ENCODE data around the gene ATPAF1. TPM values are rescaled to one million over a fixed set of nuclear protein-coding genes. Genes with fewer than 3 reads are reported as not detected.

Gene ATPAF1
- total and polyA plus RNA-seq, 9 of the 15 experiments (the other 6 are each of a cell fraction or from before 2014, with no cell fraction given), result 6.3 to 56.2 (median 27.4) TPM

DNA sequence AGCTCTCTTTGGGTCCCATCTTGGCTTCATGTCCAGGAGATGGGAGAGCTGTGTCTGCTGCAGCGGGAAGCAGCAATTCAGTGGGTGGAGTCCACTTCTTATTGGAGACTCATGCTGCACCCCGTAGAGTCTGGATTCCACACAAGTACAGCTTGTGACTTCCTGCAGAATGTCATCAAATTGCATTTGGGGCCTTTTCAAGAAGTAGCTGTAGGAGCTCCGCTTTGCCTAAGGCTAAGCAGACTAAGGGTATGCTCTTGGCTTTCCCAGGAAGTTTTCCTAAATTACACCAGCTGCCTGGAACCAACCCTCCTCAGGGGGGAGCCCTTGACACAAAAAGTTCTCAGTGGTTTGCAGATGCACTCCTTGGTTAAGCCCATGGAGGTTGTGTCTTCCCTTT lies 45.8 kb downstream of the ATPAF1 start:
- peak; percentile 83 for ATAC-seq
- H3K9me1 ChIP-seq (ENCODE audit: control insufficient read depth, insufficient read depth, low read length), result no peaks in the 10 kb centered on the region
- no TSS peak for BruUV-seq (replicated peaks)
- in situ Hi-C loops (cut with MboI), result no loop called here
- H3K4me1 ChIP-seq (replicated peaks in 1 of 2; ENCODE audit: control insufficient read depth in 2 of 2, insufficient read depth in 2 of 2, low read length in 2 of 2), result peaks cover 9 to 15% of the 10 kb centered on the region in 2 experiments
- ChIA-PET CTCF (ENCODE audit: low intra/inter-chr PET ratio) (interaction anchor here (0.6 to 4.8 kb wide), 4 partner anchors 37 to 103 kb away, joined by 3 to 46 read pairs (median 4); no protein-coding TSS in a partner anchor), POLR2A (interaction anchor here (0.6 to 2.7 kb wide), 10 partner anchors 12 to 97 kb away, joined by 3 to 12 read pairs (median 4); partner anchors contain the start of gene EFCAB14)
- no peak overlapping the region for H3K27ac ChIP-seq (ENCODE audit: extremely low read depth, low read depth, low read length)
- peak; percentile 69 to 76 (median 71) for DNase-seq (ENCODE audit: extremely low read depth in 1 of 4, low spot score in 3 of 4)
- no peak overlapping the region for H3K9ac ChIP-seq (ENCODE audit: insufficient read depth in 1 of 2, low read depth in 2 of 2, low read length in 2 of 2)
- no peaks in the 10 kb centered on the region for H3K27me3 ChIP-seq (ENCODE audit: control insufficient read depth in 2 of 2, insufficient read depth in 2 of 2, low read length in 2 of 2)
- intact Hi-C loops (cut with micrococcal nuclease), result loop anchor here (1.0 to 5.0 kb wide), 2 partner anchors 65 to 103 kb away; no protein-coding TSS in a partner anchor
- H3K79me2 ChIP-seq (ENCODE audit: control insufficient read depth, insufficient read depth, low read length), result no peaks in the 10 kb centered on the region
- H3K9me3 ChIP-seq (replicated peaks; ENCODE audit: control insufficient read depth, insufficient read depth, low read depth, low read length), result no peaks in the 10 kb centered on the region
- no peaks in the 10 kb centered on the region for H3K36me3 ChIP-seq (ENCODE audit: control insufficient read depth, insufficient read depth, low read length)
- FAIRE-seq, result peak; percentile 87
- H2AFZ ChIP-seq (ENCODE audit: low read depth, low read length), result peak overlapping the region; percentile 11; the same call in 1 of the 2 replicates
- H3K4me2 ChIP-seq (ENCODE audit: insufficient read depth, low read length), result no peak overlapping the region; the same call in 1 of the 2 replicates
- no peaks in the 10 kb centered on the region for H4K20me1 ChIP-seq (replicated peaks; ENCODE audit: control insufficient read depth, insufficient read depth, low read length)
- no peak overlapping the region for H3K4me3 ChIP-seq
- WGBS (ENCODE audit: insufficient coverage, low coverage, missing lambda C conversion rate), result 17% methylated on average over 3 of the region's 3 CpGs
- TF ChIP-seq ZBTB26 (CRISPR knock-in tag; IDR thresholded peaks at IDR 0.05) (no peak), TEAD4 (IDR thresholded peaks at IDR 0.05; ENCODE audit: low read length) (no peak), TEAD4 (CRISPR knock-in tag; IDR thresholded peaks at IDR 0.05; ENCODE audit: borderline replicate concordance) (no peak), PHF20 (IDR thresholded peaks at IDR 0.05; ENCODE audit: partially characterized antibody) (no peak), PRDM10 (IDR thresholded peaks at IDR 0.05; ENCODE audit: partially characterized antibody) (no peak), MYNN (IDR thresholded peaks at IDR 0.05) (no peak), MYNN (CRISPR knock-in tag; IDR thresholded peaks at IDR 0.05) (no peak), DNMT1 (IDR thresholded peaks at IDR 0.05) (no peak), RAD21 (CRISPR knock-in tag; conservative IDR thresholded peaks at IDR 0.05 in 1 of 2, IDR thresholded peaks at IDR 0.05 in 1 of 2) (peak; percentile 78 to 92), HDAC3 (IDR thresholded peaks at IDR 0.05; ENCODE audit: borderline replicate concordance, partially characterized antibody) (no peak), CREM (IDR thresholded peaks at IDR 0.05; ENCODE audit: low read depth) (peak; percentile 15; the same call in 1 of the 2 replicates), RFX7 (CRISPR knock-in tag; IDR thresholded peaks at IDR 0.05) (no peak), TOE1 (IDR thresholded peaks at IDR 0.05; ENCODE audit: borderline replicate concordance) (no peak), TOE1 (CRISPR knock-in tag; IDR thresholded peaks at IDR 0.05; ENCODE audit: borderline replicate concordance, low read depth) (no peak), ZZZ3 (IDR thresholded peaks at IDR 0.05) (no peak), XRCC4 (IDR thresholded peaks at IDR 0.05; ENCODE audit: extremely low read depth, insufficient read depth, insufficient read length) (no peak), ZNF408 (CRISPR knock-in tag; IDR thresholded peaks at IDR 0.05; ENCODE audit: low read depth) (no peak)
- TF ChIP-seq, protein P1, sequence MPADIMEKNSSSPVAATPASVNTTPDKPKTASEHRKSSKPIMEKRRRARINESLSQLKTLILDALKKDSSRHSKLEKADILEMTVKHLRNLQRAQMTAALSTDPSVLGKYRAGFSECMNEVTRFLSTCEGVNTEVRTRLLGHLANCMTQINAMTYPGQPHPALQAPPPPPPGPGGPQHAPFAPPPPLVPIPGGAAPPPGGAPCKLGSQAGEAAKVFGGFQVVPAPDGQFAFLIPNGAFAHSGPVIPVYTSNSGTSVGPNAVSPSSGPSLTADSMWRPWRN (IDR thresholded peaks at IDR 0.05; ENCODE audit: low read depth), result no peak

All from K562 (cell line).